Mesodermal cell (in vitro differentiated cells): Measurements from ENCODE around the gene CCDC179.

Experiments
- H3K27ac ChIP-seq: 2 replicates; pipeline ENCODE4 v1.7.0; 2013; ENCODE audit warnings: mild to moderate bottlenecking, low read depth, low read length, moderate library complexity; ENCODE audit not compliant: severe bottlenecking
- H3K36me3 ChIP-seq: 2 replicates; pipeline ENCODE4 v1.7.1; 2013; ENCODE audit warnings: mild to moderate bottlenecking, low read length, moderate library complexity; ENCODE audit not compliant: control insufficient read depth, insufficient read depth
- H3K4me1 ChIP-seq: one replicate; pipeline ENCODE4 v1.7.1; 2013; ENCODE audit warnings: mild to moderate bottlenecking, low read length; ENCODE audit not compliant: insufficient read depth, control insufficient read depth, poor library complexity, severe bottlenecking
- H3K4me3 ChIP-seq: 2 replicates; pipeline ENCODE4 v1.7.0; 2013; ENCODE audit warnings: low read length, control low read depth, mild to moderate bottlenecking; ENCODE audit not compliant: insufficient read depth, poor library complexity, severe bottlenecking; ENCODE audit errors: extremely low read depth
- H3K9me3 ChIP-seq: 2 replicates; pipeline ENCODE4 v1.7.1; 2013; ENCODE audit warnings: mild to moderate bottlenecking, low read length, moderate library complexity; ENCODE audit not compliant: control insufficient read depth
- WGBS, 2 experiments: methylation state at CpG; one replicate each; pipeline ENCODE4 v1.1.5; 2013; ENCODE audit warnings: missing lambda C conversion rate in 2 of 2; ENCODE audit not compliant: insufficient coverage in 2 of 2; 5-methylcytosine and 5-hydroxymethylcytosine counted together

CCDC179 gene

DNA sequence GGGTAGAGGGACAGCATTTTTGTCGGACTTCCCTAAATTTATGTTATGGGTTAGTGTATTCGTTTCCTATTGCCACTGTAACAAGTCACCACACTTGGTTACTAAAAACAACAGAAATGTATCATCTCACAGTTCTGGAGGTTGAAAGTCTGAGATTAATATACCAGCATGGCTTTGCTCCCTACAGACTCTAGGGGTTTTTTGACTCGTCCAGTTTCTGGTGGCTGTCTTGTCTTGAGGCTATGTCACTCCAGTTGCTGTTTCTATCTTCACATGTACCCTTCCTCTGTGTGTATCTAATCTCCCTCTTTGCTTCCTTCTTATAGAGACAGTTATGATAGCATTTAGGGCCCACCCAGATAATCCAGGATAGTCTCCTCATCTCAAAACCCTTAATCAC is 9.1 kb upstream of the CCDC179 start:
- H3K27ac ChIP-seq, result no peak overlapping the region
- no peak overlapping the region for H3K4me3 ChIP-seq
- no peaks in the 10 kb centered on the region for H3K36me3 ChIP-seq
- H3K4me1 ChIP-seq, result no peaks in the 10 kb centered on the region
- no peaks in the 10 kb centered on the region for H3K9me3 ChIP-seq
- WGBS, 2 experiments, result 88% methylated on average over 1 of the region's 3 CpGs; no CpG with 5 or more reads in 1 of the 2 experiments

DNA sequence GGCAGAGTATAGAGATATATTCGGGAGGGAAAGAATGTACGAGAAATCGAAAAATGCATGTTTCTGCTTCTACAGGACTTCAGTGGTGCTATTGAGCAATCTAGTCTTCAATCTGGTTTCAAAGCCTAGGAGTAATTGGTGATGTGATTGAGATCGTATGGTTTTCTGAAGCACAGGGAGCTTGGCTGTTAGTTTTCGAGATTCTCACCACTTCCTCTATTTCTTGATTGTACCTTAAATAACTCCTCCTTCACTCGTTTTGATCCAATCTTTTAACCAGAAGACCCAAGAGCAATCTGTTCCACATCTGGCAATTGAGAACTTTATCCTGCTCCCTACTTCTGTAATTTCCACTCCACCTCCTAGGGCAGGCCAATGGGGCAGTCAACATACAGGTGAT is 518 bp downstream of the CCDC179 start:
- H3K27ac ChIP-seq, result no peak overlapping the region
- WGBS, 2 experiments, result 86 to 88% methylated on average over 3 to 4 of the region's 6 CpGs

DNA sequence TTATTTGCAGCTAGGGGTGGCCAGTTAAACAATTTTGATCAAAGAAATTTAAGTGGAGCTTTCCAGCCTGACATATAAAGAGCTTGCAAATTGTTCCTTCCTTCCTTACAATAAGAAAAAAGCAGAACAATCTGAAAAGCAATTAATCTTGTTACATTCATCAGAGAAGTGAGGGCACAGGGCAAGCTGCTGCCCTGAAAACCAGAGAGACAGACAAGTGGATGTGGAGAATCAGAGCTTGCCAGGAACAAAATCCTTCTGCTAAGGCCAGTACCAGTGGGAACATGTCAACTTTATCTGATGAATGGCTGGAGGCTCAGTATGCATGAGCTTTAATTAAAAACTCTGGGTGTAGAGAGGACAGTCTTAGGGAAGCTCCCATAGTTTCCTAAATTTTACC is 8.8 kb downstream of the CCDC179 start:
- H3K27ac ChIP-seq, result no peak overlapping the region
- H3K4me3 ChIP-seq, result no peak overlapping the region
- H3K9me3 ChIP-seq, result no peaks in the 10 kb centered on the region
- no peaks in the 10 kb centered on the region for H3K36me3 ChIP-seq
- no peaks in the 10 kb centered on the region for H3K4me1 ChIP-seq

More for the DNA sequence above, 518 bp downstream of the CCDC179 start:
- no peaks in the 10 kb centered on the region for H3K36me3 ChIP-seq
- no peak overlapping the region for H3K4me3 ChIP-seq
- H3K4me1 ChIP-seq, result no peaks in the 10 kb centered on the region
- H3K9me3 ChIP-seq, result no peaks in the 10 kb centered on the region

DNA sequence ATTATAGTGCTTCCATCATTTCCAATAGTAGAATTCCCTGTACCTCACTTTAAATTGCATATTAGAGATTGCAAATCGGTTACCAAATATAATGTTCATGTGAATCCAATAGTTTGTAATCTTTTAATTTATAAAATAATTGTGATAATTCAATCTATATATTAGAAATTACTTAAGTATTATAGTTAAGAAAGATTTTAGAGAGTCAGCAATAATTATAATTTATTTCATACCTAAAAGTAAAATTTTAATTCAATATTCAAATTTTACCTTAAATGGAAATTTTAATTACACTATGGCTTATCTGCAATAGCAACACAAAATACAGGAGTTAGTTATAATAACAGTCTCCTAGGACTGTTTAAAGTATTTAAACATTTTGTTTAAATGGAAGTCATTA is 13.5 kb downstream of the CCDC179 start:
- Histone ChIP-seq H3K4me1 (no peaks in the 10 kb centered on the region), H3K9me3 (no peaks in the 10 kb centered on the region), H3K4me3 (no peak overlapping the region), H3K36me3 (no peaks in the 10 kb centered on the region), H3K27ac (no peak overlapping the region)
- WGBS, 2 experiments, result no CpG with 5 or more reads among the region's 1 CpG

DNA sequence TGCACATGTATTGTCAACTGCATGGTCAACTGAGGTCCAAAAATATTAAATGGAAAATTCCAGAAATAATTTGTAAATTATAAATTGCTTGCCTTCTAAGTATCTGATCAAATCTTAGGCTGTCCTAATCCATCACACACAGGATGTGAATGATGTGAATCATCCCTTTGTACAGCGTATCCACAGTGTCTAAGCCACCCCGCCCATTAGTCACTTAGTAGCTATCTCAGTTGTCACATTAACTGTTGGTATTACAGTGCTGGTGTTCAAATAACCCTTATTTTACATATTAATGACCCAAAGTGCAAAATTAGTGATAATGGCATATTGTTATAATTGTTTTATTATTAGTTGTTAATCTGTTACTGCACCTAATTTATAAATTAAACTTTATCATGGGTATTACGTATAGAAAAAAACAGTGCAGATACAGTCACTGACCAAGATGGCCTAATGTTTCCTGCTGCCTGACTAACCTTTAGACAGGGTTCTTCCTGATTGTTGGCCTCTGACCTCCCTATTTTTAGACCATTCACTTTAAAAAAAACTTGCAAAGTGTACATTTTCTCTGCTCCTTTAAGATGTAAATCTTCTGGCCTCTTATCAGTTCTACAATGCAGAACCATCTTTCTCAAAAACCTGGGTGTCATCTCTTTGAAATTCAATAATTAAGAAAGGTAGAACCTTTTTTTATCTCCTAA is 27.8 kb downstream of the CCDC179 start:
- H3K4me3 ChIP-seq, result no peak overlapping the region
- 100% methylated on average over 1 of the region's 3 CpGs; no CpG with 5 or more reads in 1 of the 2 experiments for WGBS, 2 experiments

DNA sequence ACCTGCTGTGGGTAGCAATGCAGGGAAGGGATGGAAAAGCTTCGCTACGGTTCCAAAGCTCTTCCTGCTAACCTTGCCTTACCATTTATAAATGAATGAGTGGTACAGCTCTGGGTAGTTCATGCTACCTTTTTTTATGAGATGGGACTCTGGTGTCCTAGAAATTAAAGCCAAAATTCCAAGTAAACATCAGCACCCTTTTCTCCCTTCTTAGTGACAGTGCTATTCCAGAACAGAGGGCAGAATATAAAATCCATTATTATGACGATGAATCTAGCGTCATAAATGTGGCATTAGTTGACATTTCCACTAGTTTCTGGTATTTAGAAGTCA is 30.2 kb downstream of the CCDC179 start:
- no peaks in the 10 kb centered on the region for H3K9me3 ChIP-seq
- WGBS, 2 experiments, result 55% methylated on average over 4 of the region's 4 CpGs; no CpG with 5 or more reads in 1 of the 2 experiments
- no peaks in the 10 kb centered on the region for H3K4me1 ChIP-seq
- no peak overlapping the region for H3K27ac ChIP-seq
- no peaks in the 10 kb centered on the region for H3K36me3 ChIP-seq
- peak overlapping the region; percentile 73 for H3K4me3 ChIP-seq

More for the DNA sequence above, 27.8 kb downstream of the CCDC179 start:
- no peaks in the 10 kb centered on the region for H3K9me3 ChIP-seq
- H3K27ac ChIP-seq, result peak overlapping the region; percentile 51
- no peaks in the 10 kb centered on the region for H3K36me3 ChIP-seq
- no peaks in the 10 kb centered on the region for H3K4me1 ChIP-seq

DNA sequence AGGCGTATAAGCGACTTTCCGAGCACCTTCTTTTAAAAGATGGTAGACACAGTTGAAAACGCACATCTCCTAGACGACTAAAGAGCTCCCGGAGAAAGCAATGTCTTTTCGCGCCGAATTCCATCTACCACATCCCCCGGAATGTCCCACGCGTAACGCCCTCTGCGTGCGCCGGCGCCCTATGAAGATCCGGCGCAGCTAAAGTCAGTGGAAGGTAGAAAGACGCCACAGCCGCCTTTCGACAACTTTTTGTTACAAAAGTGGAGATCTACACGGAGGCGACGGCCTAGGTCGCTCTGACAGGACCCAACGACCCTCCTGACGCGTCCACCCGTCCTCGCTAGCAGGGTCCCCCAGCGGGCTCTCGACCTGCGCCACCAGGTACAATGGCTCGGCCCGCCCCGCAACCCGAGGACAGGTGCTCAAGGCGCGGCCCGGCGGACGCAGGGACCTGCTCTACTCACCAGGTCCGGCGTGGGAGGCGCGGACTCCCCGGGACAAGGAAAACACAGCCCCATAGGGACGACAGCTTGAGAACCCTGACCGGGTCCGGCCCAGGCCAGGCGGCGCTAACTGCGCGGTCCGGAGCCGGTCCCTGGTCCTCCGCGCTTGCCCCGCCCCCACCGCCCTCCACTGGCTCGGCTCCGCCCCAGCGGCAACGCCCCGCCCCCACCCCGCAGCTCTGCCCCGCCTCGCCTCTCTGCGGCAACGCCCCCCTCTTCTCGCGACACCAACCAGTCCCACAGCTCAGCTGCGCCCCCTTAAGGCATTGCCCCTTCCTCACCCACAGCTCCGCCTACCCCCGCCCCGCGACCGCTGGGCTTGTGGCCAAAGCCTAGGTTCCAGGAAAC is 30.8 kb downstream of the CCDC179 start, which contains the start of gene SVIP:
TSS of gene SVIP (minus strand) at position 571 of the 851 bp plus-strand sequence. CDS start at position 518, 53 bp downstream.
- Histone ChIP-seq H3K9me3 (no peaks in the 10 kb centered on the region), H3K4me1 (no peaks in the 10 kb centered on the region), H3K4me3 (peak within 1 kb of the TSS; percentile 73), H3K36me3 (no peaks in the 10 kb centered on the region), H3K27ac (no peak within 1 kb of the TSS)
- WGBS, 2 experiments, result 3% methylated on average over 30 to 60 of the region's 79 CpGs

DNA sequence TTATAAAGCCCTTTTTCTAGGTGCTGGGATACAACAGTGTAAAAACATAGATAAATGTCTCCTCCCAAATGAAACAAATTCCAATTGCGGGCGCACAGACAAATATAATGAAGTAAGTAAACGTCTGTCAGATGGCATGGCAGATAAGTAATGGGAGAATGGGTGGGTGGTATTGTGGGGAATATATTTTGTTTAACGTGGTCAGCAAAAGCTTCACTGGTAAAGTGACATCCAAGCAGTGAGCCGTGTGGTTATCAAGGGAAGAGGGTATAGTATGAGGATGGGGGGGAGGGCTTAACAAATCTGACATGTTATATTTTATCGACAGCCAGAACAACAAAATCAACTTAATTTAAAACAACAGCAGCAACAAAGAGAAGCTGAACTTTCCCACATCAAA is 31.9 kb downstream of the CCDC179 start:
- 67 to 89% methylated on average over 1 to 5 of the region's 6 CpGs for WGBS, 2 experiments
- H3K36me3 ChIP-seq, result no peaks in the 10 kb centered on the region
- peak overlapping the region; percentile 73 for H3K4me3 ChIP-seq
- H3K27ac ChIP-seq, result no peak overlapping the region
- no peaks in the 10 kb centered on the region for H3K4me1 ChIP-seq
- no peaks in the 10 kb centered on the region for H3K9me3 ChIP-seq

DNA sequence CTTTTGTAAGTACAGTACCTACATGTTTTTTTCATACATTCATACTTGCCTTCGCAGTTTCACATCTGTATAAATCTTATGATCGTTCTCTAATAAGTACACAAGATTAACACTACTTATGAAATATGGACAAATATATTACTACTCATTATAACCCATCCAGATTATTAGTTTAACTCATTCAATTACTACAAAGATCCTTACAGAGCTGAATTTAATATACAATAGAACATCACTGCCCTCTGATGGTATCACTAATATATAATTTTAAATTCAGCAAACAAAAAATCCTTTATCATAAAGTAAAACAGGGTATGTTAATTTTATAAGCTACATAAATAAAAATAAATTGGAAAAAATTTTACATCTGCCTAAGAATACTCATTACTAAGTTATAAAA is 38.1 kb downstream of the CCDC179 start:
- Histone ChIP-seq H3K9me3 (no peaks in the 10 kb centered on the region), H3K4me1 (no peaks in the 10 kb centered on the region), H3K27ac (no peak overlapping the region), H3K4me3 (no peak overlapping the region), H3K36me3 (no peaks in the 10 kb centered on the region)
- no CpG with 5 or more reads among the region's 2 CpGs for WGBS, 2 experiments

DNA sequence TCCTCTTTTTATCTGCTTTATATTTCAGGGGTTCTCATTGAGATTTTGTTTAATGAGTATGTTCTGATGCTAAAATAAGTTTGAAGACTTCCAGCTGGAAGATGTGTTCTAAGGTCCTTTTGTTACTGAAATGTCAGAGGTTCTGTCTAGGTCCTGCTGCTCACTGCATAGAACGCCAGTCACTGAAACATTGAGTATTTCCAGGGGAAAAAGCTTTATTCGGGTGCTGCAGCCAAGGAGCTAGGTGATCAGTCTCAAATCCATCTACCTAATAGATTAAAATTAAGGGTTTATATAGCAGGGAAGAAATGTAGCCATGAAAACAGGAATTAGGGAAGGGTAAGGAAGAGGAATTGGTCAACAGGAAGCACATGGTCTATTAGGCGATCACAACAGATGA is 50.4 kb downstream of the CCDC179 start:
- H3K4me3 ChIP-seq, result no peak overlapping the region
- H3K4me1 ChIP-seq, result no peaks in the 10 kb centered on the region
- 88 to 100% methylated on average over 1 of the region's 3 CpGs for WGBS, 2 experiments
- no peak overlapping the region for H3K27ac ChIP-seq
- peaks cover 5% of the 10 kb centered on the region for H3K9me3 ChIP-seq
- H3K36me3 ChIP-seq, result no peaks in the 10 kb centered on the region
